GM12874 (cell line): ENCODE data around the gene SMYD4.

Experiments used
- TF ChIP-seq, protein P1 (sequence below): IDR thresholded peaks from 2 replicates; pipeline ENCODE4 v1.5.1; 2011; ENCODE audit warnings: low read depth, mild to moderate bottlenecking, control low read depth, low read length, moderate library complexity; ENCODE audit not compliant: insufficient read depth

Gene SMYD4

DNA sequence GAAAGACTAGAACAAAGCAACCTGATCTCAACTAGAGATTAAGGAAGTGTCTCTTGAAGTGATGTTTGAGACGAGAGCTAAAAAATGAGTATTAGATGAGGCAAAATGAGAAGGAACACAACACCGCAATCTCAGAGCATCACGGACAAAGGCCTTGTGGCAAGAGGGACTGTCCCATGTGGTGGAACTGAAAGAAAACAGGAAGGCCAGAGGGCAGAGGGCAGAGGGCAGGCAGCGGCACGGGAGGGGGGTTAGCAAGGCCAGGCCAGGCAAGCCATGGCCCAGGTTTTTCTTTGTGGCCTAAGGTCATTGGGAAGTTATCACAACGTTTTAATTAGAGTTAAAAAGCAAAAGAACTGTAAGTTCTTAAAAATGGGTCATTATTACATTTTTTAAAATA is 22.6 kb upstream of the SMYD4 start:
- TF ChIP-seq, protein P1, sequence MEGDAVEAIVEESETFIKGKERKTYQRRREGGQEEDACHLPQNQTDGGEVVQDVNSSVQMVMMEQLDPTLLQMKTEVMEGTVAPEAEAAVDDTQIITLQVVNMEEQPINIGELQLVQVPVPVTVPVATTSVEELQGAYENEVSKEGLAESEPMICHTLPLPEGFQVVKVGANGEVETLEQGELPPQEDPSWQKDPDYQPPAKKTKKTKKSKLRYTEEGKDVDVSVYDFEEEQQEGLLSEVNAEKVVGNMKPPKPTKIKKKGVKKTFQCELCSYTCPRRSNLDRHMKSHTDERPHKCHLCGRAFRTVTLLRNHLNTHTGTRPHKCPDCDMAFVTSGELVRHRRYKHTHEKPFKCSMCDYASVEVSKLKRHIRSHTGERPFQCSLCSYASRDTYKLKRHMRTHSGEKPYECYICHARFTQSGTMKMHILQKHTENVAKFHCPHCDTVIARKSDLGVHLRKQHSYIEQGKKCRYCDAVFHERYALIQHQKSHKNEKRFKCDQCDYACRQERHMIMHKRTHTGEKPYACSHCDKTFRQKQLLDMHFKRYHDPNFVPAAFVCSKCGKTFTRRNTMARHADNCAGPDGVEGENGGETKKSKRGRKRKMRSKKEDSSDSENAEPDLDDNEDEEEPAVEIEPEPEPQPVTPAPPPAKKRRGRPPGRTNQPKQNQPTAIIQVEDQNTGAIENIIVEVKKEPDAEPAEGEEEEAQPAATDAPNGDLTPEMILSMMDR: no peak

GRCh38 chr17:1847191-1847590 is 17.5 kb upstream of the SMYD4 start:
- TF ChIP-seq, protein P1: no peak

DNA sequence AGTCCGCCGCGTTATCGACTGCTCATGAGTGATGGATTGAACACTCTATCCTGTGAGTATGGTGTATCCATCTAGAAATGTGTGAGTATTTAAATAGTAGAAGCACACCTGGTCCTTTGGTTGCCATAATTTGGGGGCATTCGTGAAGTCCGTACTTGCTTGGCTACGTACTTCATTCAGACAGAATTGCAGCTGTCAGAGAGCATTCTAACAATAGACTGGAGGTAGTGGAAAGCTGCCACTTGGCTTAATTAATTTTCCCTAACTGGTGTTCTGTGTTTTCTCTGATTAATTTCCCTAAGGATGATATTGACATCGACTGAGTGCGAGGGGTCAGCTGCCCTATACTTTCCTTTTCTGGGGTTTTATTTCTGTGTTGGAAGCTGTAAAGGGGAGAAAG is 14.2 kb upstream of the SMYD4 start:
- TF ChIP-seq, protein P1: no peak

GRCh38 chr17:1839516-1839915 is 9.8 kb upstream of the SMYD4 start:
- TF ChIP-seq, protein P1: no peak

GRCh38 chr17:1834380-1835149 is 4.9 kb upstream of the SMYD4 start:
- TF ChIP-seq, protein P1: no peak

GRCh38 chr17:1830288-1830687 is 586 bp upstream of the SMYD4 start:
- TF ChIP-seq, protein P1: no peak

DNA sequence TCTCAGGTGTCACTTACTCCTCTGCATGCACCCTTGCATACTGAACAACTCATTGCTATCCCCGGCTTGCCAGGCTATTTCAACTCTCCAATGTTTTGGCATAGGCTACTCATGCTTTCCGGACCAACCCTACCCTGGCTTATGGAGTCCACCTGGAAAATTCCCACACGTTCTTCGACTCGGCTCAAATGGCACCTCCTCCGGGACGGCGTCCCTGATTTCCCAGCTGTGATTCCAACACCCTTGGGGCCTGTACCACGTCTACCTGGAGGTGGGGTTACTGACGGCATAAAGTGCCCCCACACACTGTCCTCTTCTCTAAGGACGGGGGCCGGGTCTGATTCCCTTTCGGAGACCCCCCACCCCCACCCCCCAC is 498 bp downstream of the SMYD4 start:
- TF ChIP-seq, protein P1: no peak
